ENCODE results near the gene FIGLA.

The FIGLA gene

DNA sequence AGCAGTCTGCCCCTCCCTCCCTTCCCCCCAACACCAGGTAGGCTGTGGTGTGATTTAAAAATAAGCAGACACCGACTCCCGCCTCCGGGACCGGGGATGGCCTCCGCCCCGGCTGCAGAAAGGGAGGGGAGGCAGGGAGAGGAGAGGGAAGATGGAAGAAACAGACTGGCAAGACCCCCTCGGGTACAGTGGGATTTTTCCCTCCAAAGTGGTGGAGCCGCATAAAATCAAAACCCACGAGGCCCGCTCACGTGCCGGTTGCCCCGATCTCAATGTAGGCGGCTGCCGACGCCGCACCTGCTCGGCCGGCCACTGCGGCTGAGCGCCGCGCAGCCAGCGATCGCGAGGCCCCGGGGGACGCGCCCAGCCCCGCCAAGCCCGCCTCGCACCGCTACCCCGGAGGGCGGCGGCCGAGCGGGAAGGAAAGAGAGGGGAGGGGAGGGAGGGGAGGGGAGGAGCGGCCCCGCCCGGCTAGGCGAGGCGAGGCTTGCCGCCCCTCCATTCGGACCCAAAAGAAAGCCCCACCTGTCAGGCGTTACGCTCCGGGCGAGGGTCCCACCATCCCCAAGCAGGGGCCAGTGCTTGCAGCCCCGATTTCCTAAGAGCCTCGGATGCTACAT lies 23.3 kb downstream of the FIGLA start:
- peaks cover 59% of the 10 kb centered on the region for H3K27me3 ChIP-seq (ENCODE audit: control insufficient read depth, insufficient read depth, low read length)
- no peaks in the 10 kb centered on the region for H3K36me3 ChIP-seq (ENCODE audit: control insufficient read depth, insufficient read depth, low read length)
- H3K4me1 ChIP-seq (ENCODE audit: control insufficient read depth, insufficient read depth, low read length), result peaks cover 9% of the 10 kb centered on the region
- no peaks in the 10 kb centered on the region for H3K9me3 ChIP-seq (ENCODE audit: control insufficient read depth, low read length)
- H3K4me3 ChIP-seq (ENCODE audit: low read length), result no peak overlapping the region
- H3K9ac ChIP-seq (ENCODE audit: low read length), result no peak overlapping the region

DNA sequence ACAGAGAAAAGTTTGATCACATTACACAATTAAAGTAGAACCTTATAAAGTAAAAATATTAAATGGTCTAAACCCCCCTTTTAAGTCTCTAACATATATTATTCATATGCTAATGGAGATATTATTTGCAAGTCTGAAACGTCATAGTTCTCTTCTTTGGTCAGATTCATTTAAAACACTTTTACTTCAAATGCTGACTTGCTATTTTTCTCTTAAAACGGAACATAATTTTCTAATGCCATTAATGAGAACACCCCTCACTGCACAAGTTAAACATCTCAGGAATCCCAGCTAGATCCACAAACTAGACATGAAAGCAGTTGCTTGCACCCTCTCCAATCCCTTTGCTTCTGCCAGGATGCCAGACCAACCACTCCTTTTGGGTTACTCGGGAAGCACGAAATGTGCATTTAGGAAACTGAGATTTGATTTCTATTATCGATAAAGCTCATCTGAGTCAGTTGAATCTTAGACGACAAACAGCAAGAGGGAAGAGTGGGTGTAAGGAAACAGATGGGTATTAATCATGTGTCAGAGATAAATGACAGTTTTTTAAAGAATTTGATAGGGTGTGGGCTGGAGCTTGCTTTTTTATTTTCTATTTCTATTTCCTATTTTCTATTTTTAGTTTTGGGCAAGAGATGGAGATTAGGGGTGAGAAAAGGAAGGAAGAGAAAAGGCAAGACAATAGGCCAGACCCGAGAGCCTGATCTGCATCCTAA lies 23.9 kb downstream of the FIGLA start:
- H3K36me3 ChIP-seq (ENCODE audit: control insufficient read depth, insufficient read depth, low read length), result no peaks in the 10 kb centered on the region
- H3K9me3 ChIP-seq (ENCODE audit: control insufficient read depth, low read length), result no peaks in the 10 kb centered on the region
- H3K27me3 ChIP-seq (ENCODE audit: control insufficient read depth, insufficient read depth, low read length), result peaks cover 52% of the 10 kb centered on the region
- no peak overlapping the region for H3K4me3 ChIP-seq (ENCODE audit: low read length)
- no peak overlapping the region for H3K9ac ChIP-seq (ENCODE audit: low read length)
- peaks cover 9% of the 10 kb centered on the region for H3K4me1 ChIP-seq (ENCODE audit: control insufficient read depth, insufficient read depth, low read length)

DNA sequence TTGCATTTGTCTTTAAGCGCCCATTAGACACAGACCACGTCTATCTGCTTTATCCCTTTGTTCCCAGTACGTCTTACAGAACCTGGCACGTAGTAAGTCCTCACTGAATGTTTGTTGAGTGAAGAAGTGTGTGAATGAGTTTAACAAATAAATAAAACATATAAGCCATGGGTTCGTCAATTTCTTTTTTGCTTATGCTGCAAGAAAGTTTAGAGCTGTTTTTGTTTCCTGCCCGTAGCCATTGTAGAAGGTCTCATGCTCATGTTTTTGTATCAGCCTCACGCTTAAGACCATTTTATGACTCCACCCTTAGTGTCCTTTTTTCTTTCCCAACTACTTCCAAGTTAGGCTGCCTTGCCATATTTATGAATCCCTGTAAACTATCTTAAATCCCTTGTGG lies 24.9 kb downstream of the FIGLA start:
- Histone ChIP-seq H3K27me3 (ENCODE audit: control insufficient read depth, insufficient read depth, low read length) (peaks cover 46% of the 10 kb centered on the region), H3K9ac (ENCODE audit: low read length) (no peak overlapping the region), H3K36me3 (ENCODE audit: control insufficient read depth, insufficient read depth, low read length) (no peaks in the 10 kb centered on the region), H3K4me1 (ENCODE audit: control insufficient read depth, insufficient read depth, low read length) (peaks cover 9% of the 10 kb centered on the region), H3K9me3 (ENCODE audit: control insufficient read depth, low read length) (no peaks in the 10 kb centered on the region), H3K4me3 (ENCODE audit: low read length) (no peak overlapping the region)

DNA sequence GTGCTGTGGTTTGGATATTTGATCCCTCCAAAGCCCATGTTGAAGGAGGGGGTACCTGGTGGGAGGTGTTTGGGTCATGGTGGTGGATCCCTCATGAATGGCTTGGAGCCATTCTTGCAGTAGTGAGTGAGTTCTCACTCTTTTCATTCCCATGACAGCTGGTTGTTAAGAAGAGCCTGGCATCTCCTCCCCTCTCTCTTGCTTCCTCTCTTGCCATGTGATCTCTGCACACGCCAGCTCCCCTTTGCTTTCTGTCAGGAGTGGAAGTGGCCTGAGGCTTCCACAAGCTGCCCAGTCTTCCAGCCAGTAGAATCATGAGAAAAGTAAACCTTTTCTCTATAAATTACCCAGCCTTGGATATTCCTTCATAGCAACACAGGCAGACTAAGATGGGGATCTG lies 31.0 kb downstream of the FIGLA start:
- Histone ChIP-seq H3K4me3 (ENCODE audit: low read length) (no peak overlapping the region), H3K9ac (ENCODE audit: low read length) (no peak overlapping the region), H3K9me3 (ENCODE audit: control insufficient read depth, low read length) (no peaks in the 10 kb centered on the region), H3K4me1 (ENCODE audit: control insufficient read depth, insufficient read depth, low read length) (no peaks in the 10 kb centered on the region), H3K36me3 (ENCODE audit: control insufficient read depth, insufficient read depth, low read length) (no peaks in the 10 kb centered on the region), H3K27me3 (ENCODE audit: control insufficient read depth, insufficient read depth, low read length) (peaks cover 9% of the 10 kb centered on the region)

DNA sequence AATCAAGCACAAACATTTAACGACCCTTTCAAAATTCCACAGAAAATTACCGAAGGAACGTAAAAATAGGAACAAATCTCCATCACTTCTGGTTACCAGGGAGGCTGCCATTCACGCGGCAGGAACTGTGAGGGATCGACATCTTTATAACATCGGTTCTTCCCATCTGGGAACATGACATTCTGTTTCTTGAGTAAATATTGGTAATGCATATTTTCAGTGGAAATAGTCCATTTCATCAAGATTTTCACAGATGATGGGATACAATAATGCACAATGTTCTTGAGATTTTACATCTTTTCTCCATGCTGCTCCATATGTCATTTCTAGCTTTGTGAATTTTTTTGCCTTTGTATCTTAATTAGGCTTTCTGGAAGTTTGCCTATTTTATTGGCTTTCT lies 32.5 kb downstream of the FIGLA start:
- Histone ChIP-seq H3K36me3 (ENCODE audit: control insufficient read depth, insufficient read depth, low read length) (no peaks in the 10 kb centered on the region), H3K27me3 (ENCODE audit: control insufficient read depth, insufficient read depth, low read length) (peaks cover 4% of the 10 kb centered on the region), H3K9me3 (ENCODE audit: control insufficient read depth, low read length) (no peaks in the 10 kb centered on the region), H3K4me3 (ENCODE audit: low read length) (no peak overlapping the region), H3K4me1 (ENCODE audit: control insufficient read depth, insufficient read depth, low read length) (no peaks in the 10 kb centered on the region), H3K9ac (ENCODE audit: low read length) (no peak overlapping the region)

DNA sequence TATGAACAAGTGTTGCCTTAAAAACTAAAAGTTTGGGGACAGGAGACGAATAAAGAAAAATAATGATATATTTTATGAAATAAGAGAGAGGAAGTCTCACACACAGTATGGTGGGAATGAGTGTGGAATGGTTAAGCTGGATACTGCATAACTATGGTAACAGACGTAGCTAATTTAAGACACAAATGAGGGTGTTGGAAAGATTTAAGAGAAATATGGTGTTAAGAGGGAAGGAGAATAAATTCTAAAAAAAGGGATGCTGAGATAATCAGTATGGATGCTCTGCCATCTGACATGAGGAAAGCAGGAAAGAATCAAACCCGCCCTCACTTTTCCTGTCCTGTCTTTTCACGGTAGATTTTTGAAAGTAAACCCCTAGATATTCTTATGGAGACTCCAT lies 33.1 kb downstream of the FIGLA start:
- Histone ChIP-seq H3K36me3 (ENCODE audit: control insufficient read depth, insufficient read depth, low read length) (no peaks in the 10 kb centered on the region), H3K4me3 (ENCODE audit: low read length) (no peak overlapping the region), H3K4me1 (ENCODE audit: control insufficient read depth, insufficient read depth, low read length) (no peaks in the 10 kb centered on the region), H3K9me3 (ENCODE audit: control insufficient read depth, low read length) (no peaks in the 10 kb centered on the region), H3K9ac (ENCODE audit: low read length) (no peak overlapping the region), H3K27me3 (ENCODE audit: control insufficient read depth, insufficient read depth, low read length) (peaks cover 4% of the 10 kb centered on the region)

DNA sequence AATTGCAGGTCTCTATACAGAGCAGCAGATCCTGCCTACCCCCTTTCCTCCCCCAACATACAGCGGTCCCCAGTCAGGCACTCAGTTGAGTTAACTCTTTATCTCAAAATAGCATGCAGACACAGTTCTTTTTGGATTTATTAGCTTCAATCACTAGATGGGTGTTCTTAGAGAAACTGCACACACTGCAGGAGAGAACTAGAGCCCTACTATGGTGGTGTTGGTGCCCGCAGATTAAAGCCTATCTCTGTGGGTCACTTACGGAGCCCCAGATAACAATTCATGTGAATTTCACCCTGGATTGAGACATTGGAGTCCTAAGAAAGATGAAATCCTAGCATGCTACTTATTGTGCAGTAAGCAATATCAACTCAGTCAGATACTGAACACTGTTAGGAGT lies 34.3 kb downstream of the FIGLA start:
- H3K36me3 ChIP-seq (ENCODE audit: control insufficient read depth, insufficient read depth, low read length), result no peaks in the 10 kb centered on the region
- H3K9me3 ChIP-seq (ENCODE audit: control insufficient read depth, low read length), result no peaks in the 10 kb centered on the region
- no peaks in the 10 kb centered on the region for H3K4me1 ChIP-seq (ENCODE audit: control insufficient read depth, insufficient read depth, low read length)
- H3K4me3 ChIP-seq (ENCODE audit: low read length), result no peak overlapping the region
- no peak overlapping the region for H3K9ac ChIP-seq (ENCODE audit: low read length)
- H3K27me3 ChIP-seq (ENCODE audit: control insufficient read depth, insufficient read depth, low read length), result peaks cover 4% of the 10 kb centered on the region

DNA sequence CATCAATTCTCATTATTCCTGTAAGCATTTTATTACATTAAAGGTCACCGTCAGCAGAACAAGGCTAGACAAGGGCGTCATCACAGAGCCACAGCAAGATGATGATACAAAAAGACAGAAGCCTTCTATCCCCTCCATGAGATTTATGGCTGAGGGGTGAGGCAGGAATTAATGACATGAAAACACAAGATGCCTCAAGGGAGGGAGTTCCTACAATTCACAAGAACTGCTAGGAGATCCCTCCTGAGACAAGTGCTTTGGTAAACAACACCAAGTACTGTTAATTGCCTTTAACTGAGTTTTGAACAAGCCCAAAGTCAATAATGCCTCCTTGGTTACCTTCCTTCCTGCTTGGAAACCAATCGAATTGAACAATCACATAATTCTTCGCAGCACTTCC lies 36.5 kb downstream of the FIGLA start:
- Histone ChIP-seq H3K27me3 (ENCODE audit: control insufficient read depth, insufficient read depth, low read length) (peaks cover 10% of the 10 kb centered on the region), H3K4me3 (ENCODE audit: low read length) (no peak overlapping the region), H3K36me3 (ENCODE audit: control insufficient read depth, insufficient read depth, low read length) (no peaks in the 10 kb centered on the region), H3K4me1 (ENCODE audit: control insufficient read depth, insufficient read depth, low read length) (no peaks in the 10 kb centered on the region), H3K9ac (ENCODE audit: low read length) (no peak overlapping the region), H3K9me3 (ENCODE audit: control insufficient read depth, low read length) (no peaks in the 10 kb centered on the region)

DNA sequence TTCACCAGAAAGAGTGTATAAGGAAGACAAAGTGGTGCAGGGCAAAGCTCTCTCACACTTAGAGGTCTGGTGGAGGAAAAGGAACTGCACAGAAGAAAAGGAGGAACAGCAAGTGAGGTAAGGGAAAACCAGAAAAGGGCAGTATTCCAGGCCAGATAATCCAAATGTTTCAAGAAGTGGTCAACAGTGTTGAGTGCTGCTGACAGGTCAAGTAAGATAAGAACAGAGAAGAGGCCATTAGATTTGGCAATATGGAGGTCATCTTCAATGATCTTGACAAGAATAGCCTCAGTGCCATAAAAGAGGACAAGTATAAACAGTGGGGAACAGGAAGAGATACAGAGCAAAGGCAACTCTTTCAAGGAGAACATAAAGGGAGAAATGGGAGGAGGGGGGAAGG lies 37.4 kb downstream of the FIGLA start:
- Histone ChIP-seq H3K9ac (ENCODE audit: low read length) (no peak overlapping the region), H3K4me1 (ENCODE audit: control insufficient read depth, insufficient read depth, low read length) (no peaks in the 10 kb centered on the region), H3K36me3 (ENCODE audit: control insufficient read depth, insufficient read depth, low read length) (no peaks in the 10 kb centered on the region), H3K9me3 (ENCODE audit: control insufficient read depth, low read length) (no peaks in the 10 kb centered on the region), H3K4me3 (ENCODE audit: low read length) (no peak overlapping the region), H3K27me3 (ENCODE audit: control insufficient read depth, insufficient read depth, low read length) (peaks cover 10% of the 10 kb centered on the region)

DNA sequence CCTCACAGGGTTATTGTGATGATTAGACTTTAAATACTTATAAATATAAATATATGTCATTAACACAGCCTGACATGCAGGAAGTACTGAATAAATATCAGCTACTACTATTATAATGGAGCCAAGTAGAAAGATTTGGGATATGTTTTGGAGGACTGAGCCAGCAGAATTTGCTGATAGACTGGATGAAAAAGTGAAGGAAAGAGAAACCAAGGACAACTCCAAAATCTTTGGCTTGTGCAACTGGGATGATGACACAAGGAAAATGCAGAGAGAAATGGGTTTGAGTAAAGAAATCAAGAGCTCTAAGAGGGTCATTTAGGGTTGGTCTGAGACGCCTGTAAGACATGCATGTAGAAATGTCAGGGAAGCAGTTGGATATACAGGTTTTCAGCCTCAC lies 38.0 kb downstream of the FIGLA start:
- Histone ChIP-seq H3K4me1 (ENCODE audit: control insufficient read depth, insufficient read depth, low read length) (no peaks in the 10 kb centered on the region), H3K27me3 (ENCODE audit: control insufficient read depth, insufficient read depth, low read length) (peaks cover 10% of the 10 kb centered on the region), H3K9ac (ENCODE audit: low read length) (no peak overlapping the region), H3K4me3 (ENCODE audit: low read length) (no peak overlapping the region), H3K9me3 (ENCODE audit: control insufficient read depth, low read length) (no peaks in the 10 kb centered on the region), H3K36me3 (ENCODE audit: control insufficient read depth, insufficient read depth, low read length) (no peaks in the 10 kb centered on the region)

DNA sequence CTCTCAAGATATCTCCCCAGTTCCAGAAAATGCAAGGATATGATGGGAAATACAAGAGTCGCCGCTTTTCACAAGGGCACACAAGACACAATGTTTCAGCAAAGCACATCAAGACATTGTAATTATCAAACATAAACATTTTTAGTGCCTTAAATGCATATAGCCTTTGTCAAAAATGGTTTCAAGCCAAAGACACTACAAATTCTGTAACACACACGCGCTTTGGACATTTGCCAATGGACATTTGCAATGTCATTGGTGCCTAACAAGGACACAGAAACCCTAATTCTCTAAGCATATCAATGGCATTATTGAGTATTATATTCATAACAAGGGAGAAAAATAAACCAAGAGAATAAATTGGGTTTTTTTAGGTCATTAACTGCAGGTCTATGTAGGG lies 38.6 kb downstream of the FIGLA start:
- Histone ChIP-seq H3K4me3 (ENCODE audit: low read length) (no peak overlapping the region), H3K9me3 (ENCODE audit: control insufficient read depth, low read length) (no peaks in the 10 kb centered on the region), H3K9ac (ENCODE audit: low read length) (no peak overlapping the region), H3K27me3 (ENCODE audit: control insufficient read depth, insufficient read depth, low read length) (peaks cover 10% of the 10 kb centered on the region), H3K4me1 (ENCODE audit: control insufficient read depth, insufficient read depth, low read length) (no peaks in the 10 kb centered on the region), H3K36me3 (ENCODE audit: control insufficient read depth, insufficient read depth, low read length) (no peaks in the 10 kb centered on the region)

DNA sequence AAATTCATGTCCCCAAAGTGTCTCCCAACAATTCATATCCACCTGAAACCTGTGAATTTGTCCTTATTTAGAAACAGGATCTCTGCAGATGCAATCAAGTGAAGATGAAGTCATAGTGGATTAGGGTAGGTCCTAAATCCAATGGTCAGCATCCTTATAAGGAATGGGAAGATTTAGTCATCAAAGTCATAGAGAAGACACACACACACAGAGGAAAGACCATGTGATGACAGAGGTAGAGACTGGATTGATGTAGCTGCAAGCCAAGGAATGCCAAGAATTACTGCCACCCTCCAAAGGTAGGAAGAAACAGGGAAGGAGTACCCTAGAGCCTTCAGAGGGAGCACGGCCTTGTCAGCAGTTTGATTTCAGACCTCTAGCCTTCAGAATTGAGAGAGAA lies 40.1 kb downstream of the FIGLA start:
- H3K4me1 ChIP-seq (ENCODE audit: control insufficient read depth, insufficient read depth, low read length), result no peaks in the 10 kb centered on the region
- H3K9ac ChIP-seq (ENCODE audit: low read length), result no peak overlapping the region
- H3K36me3 ChIP-seq (ENCODE audit: control insufficient read depth, insufficient read depth, low read length), result no peaks in the 10 kb centered on the region
- H3K4me3 ChIP-seq (ENCODE audit: low read length), result no peak overlapping the region
- peaks cover 10% of the 10 kb centered on the region for H3K27me3 ChIP-seq (ENCODE audit: control insufficient read depth, insufficient read depth, low read length)
- no peaks in the 10 kb centered on the region for H3K9me3 ChIP-seq (ENCODE audit: control insufficient read depth, low read length)

Measured in mucosa of stomach (tissue), 1 donor.